ENCODE measurements around the gene LIPG.

DNA sequence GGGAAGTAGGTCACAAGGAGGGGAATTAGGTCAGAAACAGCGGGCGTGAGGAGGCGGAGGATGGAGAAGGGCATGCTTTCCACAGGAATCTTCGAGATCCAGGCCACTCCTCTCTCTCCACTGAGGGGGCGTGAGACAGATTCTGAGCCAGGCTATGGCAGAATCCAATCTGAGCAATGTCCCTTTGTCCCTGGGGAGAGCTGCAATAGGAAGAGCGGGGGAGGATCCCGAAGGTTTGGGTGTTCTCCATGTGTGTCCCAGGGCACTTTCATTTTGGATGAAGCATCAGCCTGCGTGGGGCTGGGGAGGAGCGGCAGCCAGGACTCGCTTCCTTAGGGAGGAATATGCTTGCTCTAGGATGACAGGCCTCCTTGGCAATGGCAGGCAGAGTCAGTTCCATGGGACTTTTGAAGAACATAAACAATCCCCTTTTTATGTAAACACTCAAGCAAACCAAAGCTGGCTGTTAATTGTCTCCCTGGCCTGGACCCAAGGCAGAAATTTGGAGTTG, 84.0 kb downstream of the LIPG start:
- TF ChIP-seq, protein P1, sequence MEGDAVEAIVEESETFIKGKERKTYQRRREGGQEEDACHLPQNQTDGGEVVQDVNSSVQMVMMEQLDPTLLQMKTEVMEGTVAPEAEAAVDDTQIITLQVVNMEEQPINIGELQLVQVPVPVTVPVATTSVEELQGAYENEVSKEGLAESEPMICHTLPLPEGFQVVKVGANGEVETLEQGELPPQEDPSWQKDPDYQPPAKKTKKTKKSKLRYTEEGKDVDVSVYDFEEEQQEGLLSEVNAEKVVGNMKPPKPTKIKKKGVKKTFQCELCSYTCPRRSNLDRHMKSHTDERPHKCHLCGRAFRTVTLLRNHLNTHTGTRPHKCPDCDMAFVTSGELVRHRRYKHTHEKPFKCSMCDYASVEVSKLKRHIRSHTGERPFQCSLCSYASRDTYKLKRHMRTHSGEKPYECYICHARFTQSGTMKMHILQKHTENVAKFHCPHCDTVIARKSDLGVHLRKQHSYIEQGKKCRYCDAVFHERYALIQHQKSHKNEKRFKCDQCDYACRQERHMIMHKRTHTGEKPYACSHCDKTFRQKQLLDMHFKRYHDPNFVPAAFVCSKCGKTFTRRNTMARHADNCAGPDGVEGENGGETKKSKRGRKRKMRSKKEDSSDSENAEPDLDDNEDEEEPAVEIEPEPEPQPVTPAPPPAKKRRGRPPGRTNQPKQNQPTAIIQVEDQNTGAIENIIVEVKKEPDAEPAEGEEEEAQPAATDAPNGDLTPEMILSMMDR (IDR thresholded peaks at IDR 0.05), result no peak
- TF ChIP-seq POLR2AphosphoS5 (IDR thresholded peaks at IDR 0.05; ENCODE audit: low read depth, low read length) (no peak), TCF7L2 (IDR thresholded peaks at IDR 0.05; ENCODE audit: low read depth, low read length) (no peak), SIN3A (IDR thresholded peaks at IDR 0.05; ENCODE audit: borderline replicate concordance, insufficient read depth, low read depth, low read length) (no peak)
- TF ChIP-seq, protein P2, sequence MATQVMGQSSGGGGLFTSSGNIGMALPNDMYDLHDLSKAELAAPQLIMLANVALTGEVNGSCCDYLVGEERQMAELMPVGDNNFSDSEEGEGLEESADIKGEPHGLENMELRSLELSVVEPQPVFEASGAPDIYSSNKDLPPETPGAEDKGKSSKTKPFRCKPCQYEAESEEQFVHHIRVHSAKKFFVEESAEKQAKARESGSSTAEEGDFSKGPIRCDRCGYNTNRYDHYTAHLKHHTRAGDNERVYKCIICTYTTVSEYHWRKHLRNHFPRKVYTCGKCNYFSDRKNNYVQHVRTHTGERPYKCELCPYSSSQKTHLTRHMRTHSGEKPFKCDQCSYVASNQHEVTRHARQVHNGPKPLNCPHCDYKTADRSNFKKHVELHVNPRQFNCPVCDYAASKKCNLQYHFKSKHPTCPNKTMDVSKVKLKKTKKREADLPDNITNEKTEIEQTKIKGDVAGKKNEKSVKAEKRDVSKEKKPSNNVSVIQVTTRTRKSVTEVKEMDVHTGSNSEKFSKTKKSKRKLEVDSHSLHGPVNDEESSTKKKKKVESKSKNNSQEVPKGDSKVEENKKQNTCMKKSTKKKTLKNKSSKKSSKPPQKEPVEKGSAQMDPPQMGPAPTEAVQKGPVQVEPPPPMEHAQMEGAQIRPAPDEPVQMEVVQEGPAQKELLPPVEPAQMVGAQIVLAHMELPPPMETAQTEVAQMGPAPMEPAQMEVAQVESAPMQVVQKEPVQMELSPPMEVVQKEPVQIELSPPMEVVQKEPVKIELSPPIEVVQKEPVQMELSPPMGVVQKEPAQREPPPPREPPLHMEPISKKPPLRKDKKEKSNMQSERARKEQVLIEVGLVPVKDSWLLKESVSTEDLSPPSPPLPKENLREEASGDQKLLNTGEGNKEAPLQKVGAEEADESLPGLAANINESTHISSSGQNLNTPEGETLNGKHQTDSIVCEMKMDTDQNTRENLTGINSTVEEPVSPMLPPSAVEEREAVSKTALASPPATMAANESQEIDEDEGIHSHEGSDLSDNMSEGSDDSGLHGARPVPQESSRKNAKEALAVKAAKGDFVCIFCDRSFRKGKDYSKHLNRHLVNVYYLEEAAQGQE (IDR thresholded peaks at IDR 0.05; ENCODE audit: insufficient read depth in 1 of 2, low read depth in 2 of 2, low read length in 1 of 2), result no peak
